GM19043 (cell line): ENCODE data around the gene CCDC154.
"Not testable (repeated sequence)": the region's sequence is repeated elsewhere in the genome, so short reads cannot be mapped to it uniquely, and the experiment has no call there.

Experiments used
- ATAC-seq: cut with Tn5 transposase; IDR thresholded peaks from one replicate; pipeline ENCODE4 v1.9.1; 2021; ENCODE audit warnings: low read depth; ENCODE audit not compliant: unreplicated experiment

The CCDC154 gene

DNA sequence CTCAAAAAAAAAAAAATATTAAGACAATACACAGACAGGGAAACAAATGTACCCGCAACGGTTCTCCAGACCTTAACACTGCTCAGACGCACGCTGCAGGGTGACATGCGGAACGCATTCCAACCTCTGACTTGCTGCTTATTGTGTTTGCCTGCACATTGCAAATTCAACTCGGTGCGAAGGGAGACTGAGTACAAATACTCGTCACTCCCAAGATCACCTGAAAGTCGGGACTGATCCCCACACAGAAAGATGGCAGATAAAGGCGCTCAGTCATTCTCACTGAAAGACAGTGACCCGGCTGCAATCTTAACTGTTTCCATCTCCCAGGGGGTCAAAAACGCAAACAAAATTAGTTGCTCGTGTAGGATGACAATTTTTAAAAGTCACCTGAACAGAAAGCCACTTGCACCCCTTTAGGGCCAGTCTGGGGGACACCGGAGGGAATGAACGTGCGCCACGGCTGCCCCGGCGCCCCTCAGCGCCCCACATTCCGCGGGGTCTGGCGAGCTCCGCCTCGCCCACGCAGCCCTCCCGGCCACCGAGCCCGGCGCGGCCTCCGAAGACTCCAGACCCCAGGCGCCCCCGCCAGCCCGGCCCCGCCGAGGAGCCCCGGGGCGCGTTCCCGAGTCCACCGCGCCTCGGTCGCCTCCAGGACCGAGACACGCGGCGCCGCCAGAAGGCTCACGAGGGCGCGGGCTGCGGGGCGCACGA lies 29.9 kb upstream of the CCDC154 start:
- ATAC-seq: peak; percentile 9

DNA sequence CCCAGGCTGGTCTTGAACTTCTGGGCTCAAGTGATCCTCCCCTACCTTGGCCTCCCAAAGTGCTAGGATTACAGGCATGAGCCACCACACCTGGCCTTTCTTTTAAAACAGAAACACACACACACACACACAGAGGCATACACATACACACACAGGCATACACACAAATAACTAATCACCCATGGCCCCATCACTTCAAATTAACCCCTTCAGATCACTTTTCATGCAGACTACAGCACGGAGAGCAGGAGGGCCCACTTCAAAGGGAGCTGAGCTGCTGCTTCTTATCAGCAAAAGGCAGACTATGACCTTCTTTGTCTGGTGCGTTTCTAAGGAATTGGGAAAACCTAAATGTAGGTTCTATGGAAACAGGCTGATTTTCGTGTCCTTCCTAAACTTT lies 28.6 kb upstream of the CCDC154 start:
- no peak for ATAC-seq

DNA sequence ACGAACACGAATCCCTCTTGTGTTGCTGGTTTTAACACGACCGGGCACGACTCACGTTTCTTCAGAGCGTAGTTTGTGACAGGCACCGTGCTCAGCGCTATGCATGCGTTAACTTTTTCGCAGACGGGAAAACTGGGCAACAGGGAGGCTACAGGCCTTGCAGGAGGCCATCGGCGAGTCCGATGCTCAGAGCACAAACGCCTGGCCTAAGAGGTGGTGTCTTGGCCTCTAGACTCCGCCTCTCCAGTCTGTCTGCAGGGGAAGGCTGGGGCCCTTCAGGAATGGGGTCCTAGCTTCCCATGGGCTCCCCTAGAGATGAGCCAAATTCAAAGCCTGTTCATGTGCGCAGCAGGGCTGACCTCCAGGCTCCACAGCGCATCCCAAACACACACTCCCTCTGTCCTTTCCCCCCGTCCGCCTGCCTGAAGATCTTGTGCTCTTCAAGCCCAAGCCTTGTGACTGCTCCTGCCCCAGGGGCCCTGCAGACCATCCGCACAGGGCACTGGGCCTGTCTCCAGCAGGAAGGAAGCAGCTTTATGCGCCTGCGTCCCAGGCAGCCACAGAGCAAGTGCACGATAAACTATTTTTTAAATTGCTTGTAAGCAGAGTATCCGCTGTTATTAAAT lies 27.3 kb upstream of the CCDC154 start:
- ATAC-seq: no peak

DNA sequence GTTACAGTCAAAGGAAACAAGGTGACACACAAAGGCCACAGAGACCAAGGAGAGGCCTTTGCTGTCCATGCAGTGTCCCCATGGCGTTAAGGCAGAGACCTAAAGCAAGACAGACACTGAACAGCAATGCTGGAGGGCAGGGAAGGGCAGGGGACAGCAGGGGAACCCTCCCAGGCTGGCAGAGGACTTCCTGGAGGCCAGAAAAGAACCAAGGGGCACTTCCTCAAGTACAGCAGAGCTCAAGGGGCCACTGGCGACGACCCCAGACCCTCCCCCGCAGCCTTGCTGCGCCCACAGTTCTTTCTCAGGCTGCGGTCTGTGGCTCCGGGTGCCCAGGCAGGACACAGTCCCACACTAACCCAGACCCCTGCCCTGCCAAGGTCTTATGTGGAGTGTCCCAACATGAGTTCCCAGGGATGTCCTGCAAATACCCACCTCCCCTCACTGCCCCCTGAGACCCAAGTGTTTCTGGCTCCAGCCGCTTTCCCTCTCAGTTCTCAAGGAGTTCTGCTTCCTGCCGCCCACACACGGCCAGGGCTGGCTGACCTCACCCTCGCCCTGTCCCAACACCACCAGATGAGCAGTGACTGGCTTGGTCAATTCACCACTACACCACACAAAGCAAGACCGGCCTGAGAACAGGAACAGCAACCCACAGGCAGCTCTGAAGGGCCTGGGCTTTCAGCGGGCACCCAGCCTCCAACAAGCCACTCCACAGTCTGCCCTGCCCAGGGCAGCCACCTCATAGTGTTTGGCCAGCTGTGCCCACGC lies 26.3 kb upstream of the CCDC154 start:
- ATAC-seq: no peak

DNA sequence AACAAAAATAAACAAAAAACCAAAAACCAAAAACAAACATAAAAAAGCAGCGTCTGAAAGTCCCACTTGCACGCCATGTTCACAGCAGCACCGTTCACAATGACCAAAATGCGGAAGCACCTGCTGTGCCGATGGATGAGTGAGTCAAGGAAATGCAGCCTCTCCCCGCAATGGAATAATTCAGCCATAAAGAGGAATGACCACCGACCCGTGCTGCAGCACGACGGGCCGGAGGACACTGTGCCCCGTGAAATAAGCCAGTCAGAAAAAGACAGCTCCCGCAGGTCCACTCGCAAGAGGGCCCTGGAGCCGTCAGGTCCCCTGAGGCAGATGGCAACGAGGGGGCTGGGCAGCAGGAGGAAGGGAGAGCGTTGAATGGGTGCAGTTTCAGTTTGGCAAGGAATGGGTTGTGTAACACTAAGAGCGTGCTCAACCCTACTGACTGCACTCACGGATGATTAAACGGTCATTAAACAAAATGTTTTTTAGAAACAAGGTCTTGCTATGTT lies 25.4 kb upstream of the CCDC154 start:
- ATAC-seq: no peak

DNA sequence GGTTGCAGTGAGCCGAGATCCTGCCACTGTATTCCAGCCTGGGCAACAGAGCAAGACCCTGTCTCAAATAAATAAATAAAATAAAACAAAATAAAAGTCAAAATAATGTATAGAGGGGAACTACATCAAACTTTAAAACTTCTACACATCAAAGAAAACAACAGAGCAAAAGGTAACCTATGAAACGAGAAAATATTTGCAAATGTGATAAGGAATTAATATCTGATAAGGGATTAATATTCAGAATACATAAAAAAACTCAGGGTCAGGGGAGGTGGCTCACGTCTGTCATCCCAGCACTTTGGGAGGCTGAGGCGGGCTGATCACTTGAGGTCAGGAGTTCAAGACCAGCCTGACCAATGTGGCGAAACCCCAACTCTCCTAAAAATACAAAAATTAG lies 24.8 kb upstream of the CCDC154 start:
- not testable (repeated sequence) for ATAC-seq

DNA sequence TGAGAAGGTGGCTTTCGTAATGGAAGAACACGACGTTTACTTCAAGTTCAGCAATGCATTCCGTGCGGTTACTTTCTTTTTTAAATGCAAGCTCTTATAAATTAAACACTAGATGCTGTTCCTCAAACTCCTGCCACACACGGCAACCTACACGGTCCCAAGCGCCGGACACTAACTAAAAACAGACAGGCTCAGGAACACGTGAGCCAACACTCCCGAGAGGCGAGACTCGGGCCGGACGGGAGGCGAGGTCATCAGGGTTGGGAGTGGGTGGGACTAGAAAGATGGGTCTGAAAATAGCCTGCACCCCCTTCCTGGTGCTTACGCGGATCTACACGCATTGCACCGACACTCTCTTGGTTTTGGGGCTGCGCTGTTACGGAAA lies 24.1 kb upstream of the CCDC154 start:
- ATAC-seq: no peak

DNA sequence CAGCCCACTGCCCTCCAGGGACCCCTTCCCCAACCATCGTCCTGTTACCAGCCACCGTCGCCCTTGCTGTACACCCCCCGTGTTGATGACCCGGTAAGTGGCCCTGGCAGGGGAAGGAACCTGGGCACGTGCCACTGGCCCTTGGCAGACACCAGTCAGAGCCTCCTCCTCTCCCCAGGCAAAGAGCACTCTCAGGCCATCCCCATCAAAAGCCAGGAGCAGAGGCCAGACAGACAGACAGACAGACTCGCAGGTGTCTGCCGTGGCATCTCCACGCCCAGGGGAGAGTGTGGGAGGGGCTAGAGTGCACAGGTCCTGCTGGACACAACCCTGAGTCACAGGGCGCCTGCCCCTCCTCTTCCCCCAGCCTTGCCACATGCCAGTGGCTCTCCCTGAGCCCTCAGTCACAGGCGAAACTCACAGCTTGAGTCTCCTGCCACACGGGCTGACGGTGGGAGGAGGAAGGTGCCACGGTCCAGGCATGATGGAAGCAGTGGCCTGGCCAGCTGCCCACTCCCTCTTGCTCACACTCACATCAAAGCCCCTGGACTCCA lies 22.7 kb upstream of the CCDC154 start:
- no peak for ATAC-seq

DNA sequence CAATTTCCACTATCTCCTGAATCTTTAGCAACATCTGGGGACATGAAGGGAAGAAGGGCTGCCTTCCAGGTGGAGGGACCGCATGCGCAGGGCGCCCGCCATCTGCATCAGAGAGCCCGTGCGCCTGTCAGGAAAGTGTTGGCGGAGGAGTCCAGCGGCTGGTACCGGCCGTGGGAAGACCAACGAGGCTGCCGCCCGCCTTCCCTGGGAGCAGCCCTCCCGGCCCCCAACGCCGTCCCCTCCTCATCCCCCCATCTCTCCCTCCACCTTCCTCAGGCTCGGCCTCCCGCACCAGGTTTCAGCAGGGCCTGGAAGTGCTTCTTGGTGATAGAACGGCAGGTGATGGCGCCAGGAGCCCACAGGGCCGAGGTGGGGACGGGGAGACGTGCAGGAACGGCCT lies 21.7 kb upstream of the CCDC154 start:
- ATAC-seq: no peak

DNA sequence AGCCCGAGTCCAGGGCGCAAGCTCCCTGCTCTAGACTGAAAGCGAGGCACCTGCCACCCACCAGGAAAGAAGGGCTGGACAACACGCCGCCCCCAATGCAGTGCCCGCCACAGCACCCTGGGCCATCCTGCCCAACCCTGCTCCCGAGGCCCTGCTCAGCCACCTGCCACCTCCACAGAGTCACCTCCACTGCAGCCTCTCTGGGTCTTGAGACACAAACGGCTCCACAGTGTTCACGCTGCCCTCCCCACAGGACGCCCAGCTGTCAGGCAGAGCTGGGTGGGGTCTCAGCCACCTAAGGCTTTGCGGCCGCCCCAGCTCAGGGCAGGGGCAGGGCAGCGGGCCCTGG lies 21.2 kb upstream of the CCDC154 start:
- ATAC-seq: no peak

DNA sequence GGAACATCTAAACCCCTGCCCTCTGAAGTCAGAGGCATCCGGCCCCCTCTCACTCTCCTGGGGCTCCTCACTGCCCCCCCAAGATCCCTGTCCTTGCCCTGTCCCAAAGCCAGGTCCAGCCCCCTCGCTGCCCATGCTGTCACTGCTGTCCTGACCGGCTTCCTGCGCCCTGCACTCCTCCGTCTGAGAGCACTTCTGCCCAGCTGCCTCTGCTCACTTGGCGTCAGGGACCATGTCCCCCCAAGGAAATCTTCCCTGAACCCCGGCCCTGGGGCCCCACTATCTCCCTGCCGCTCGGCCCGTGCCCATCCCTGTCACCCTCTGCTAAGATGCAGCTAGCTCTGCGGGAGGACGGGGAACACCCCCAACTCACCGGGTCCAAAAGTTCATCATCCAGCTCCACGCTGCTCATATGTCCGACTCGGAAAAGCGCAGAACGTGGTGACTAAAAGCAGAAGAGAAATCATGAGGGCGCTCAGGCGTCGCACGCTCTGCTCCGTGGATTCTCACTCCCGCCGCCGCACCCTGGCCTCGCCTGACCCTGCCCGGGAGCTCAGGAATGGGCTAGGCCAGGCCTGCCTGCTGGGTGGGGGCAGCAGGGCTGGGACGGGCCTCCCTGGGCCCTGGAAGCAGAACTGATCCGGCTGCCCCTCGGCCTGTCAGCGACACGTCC lies 20.7 kb upstream of the CCDC154 start:
- ATAC-seq: no peak

DNA sequence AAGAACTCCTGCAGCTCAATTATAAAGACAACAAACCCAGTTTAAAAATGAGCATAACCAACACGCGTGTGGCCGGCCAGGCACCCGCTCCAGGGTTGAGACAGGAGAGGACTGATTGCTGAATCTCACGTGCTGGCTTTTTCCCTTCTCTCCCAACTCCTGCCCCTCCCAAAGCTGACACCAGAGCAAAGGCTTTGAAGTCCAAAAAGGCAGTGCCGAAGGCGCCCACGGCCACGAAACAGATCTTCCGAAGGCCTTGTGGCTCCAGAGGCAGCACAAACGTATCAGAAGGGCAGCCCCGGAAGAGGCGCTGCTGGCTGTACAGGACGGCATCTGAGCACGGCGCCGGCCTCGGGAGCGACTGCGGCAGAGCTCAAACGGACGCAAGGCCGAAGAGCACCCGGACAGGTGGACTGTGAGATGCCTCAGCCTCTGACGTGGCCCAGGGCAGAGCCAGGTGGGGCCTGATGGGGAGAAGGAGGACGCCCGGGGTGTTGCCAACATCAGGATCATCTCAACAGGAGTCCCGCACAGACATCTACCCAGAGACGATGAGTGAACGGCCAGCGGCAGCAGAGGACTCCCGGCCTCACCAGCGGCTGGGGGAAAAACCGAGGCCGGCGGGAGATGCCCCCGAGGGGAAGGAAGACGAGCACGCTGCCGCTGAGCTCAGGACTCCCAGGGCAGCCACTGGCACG lies 20.0 kb upstream of the CCDC154 start:
- ATAC-seq: no peak

DNA sequence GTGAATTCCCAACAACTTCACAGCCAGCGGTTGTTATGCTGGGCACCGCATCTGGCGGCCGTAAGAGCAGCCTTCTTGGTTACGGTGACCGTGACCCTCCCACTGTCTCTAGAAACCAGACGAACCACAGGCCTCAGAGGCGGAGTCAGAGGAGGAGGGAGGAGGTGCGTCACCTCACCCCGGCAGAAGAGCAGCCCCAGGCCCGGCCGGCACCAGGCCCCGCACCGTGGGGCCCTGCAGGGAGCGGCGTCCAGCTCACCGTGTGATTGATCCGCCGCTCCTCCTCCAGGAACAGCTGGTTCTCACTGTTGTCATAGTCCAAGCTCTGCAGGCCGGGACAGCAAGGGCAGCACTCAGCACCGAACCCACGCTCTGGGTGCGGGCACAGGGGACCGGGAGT lies 16.8 kb upstream of the CCDC154 start:
- no peak for ATAC-seq

DNA sequence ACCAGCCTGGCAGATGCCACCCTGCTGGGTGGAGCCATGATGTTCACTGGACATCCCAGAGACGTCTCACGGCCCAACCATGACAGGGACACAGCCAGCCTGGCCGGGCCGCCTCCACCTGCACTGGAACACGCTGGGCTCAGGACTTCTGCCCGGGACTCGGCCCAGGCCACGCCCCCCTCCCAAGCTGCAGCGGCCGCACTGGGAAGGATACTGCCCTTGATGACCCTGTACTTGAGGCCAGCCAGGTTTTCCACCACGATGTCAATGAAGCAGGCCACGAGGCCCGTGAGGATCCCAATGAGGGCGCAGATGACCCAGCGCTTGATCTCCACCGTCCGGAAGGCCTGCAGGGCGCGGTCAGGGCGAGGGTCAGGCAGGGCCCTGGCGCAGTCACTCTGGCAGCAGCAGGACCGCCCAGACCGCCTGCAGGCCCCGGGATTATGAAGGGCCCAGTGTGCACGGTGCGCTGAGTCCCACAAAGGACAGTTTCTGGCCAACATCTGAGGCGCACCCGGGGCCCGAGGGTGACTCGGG lies 16.3 kb upstream of the CCDC154 start:
- ATAC-seq: no peak

DNA sequence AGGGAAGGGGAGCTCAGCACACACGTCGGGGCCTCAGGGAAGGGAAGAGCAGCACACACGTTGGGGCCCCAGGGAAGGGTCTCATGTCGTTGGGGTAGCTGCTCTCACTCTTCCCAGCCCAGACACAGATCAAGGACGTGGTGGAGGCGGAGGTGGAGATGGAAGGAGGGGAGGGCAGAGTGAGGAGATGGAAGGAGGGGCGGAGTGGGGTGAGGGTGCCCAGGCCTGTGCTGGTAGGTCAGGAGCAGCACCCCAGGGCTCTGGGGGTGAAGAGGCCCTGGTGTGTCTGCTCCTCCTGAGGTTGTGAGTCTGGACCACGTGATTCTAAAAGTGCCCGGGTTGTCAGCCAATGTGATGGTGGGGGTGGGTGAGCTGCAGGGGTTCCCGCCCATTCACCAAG lies 15.6 kb upstream of the CCDC154 start:
- no peak for ATAC-seq

DNA sequence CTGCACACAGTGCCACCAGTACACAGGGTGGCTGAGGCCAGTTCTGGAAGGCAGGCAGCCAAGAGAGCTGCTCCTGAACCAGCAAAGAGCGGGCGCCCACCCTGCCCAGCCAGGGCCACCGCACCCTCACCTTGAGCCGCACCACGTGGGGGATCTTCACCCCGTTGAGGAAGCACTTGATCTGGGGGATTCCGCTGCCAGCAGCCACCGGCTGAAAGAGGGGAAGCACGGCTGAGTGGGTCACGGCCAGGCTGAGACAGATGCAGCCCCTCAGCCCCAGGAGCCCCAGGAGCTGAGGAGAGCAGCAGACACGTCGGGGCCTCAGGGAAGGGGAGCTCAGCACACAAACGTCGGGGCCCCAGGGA lies 14.6 kb upstream of the CCDC154 start:
- ATAC-seq: no peak

DNA sequence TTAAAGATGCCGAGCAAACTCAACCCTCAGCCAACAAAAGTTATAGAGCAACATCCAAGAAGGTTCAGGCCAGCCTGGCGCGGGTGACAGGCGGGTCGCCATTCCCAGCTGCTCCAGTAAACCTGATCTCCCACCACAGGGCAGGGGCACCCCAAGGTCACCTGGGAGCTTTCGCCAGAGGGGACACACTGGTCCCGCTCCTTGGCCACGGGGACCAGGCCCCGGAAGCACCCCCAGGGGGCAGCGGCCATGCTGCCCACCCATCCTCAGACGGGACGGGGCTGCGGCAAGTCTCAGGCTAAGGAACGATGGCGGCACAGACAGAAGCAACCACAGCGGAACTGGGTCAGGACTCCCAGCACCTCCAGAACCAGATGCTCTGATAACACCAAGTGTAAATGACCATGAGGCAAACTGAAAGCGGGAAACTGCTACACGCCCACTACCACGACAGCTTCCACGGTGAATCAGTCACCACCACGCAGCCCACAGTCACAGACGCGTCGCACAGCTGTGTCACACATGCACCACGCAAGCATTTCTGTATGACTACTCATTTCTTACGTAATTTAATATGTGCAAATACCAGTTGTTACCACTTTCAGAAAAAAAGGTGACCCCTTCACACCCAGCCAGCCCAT lies 14.1 kb upstream of the CCDC154 start:
- ATAC-seq: no peak

DNA sequence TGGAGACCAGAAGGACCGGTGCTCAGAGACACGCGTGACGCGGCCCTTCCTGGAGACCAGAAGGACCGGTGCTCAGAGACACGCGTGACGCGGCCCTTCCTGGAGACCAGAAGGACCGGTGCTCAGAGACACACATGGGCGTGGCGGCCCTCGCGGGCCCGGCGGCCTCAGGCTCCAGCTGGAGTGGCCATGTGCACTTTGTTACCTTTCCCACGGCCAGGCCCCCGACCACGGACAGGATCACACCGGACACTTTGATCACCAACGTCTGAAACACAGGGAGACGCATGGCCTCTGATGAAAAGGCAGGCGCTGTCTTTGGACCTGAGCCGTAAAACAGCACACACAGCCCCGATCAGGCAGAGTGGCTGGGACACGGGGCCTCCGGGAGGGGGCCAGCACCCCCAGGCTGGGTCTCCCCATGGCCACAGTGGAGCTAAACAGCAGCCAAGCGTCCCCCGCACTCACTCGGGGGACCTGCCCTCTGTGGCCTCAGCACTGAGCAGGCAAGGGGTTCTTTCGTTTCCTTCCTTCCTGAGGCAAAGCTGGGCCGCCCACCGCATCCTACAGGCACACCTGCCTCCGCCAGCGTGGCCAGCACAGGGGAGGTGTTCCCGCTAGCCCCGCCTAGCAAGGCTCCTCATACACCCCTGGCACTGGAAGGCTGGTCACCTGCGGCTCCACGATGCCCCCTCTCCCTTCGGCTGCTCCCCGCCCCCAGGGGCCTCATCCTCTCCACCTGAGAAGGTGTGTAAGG lies 13.3 kb upstream of the CCDC154 start:
- no peak for ATAC-seq

DNA sequence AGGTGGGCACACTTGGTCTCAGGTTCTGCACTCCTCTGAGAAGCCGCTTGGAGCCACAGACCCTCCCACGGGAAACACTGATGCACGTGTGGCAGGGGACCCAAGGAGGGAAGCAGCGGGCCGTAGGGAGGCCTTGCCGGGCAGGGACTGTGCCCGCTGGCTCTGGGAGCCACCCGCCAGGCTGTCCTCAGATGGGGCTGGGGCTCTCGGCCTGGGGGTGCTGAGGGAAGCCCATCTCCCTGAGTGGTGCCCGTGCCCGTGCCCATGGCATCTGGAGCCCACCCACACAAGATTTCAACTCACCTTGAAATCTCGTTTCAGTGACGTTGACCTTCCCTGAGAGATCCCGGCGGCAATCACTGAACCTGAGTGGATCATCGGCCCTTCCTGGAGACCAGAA lies 12.6 kb upstream of the CCDC154 start:
- ATAC-seq: no peak
